HG02840 (cell line): Measurements from ENCODE around the gene VSIR.

Experiments
- ATAC-seq: cut with Tn5 transposase; IDR thresholded peaks from one replicate; pipeline ENCODE4 v1.9.1; 2021; ENCODE audit warnings: mild to moderate bottlenecking, moderate library complexity, moderate number of reproducible peaks; ENCODE audit not compliant: unreplicated experiment, low FRiP score

The VSIR gene

GRCh38 chr10:71765906-71766716 is 7.2 kb downstream of the VSIR start:
- no peak for ATAC-seq

DNA sequence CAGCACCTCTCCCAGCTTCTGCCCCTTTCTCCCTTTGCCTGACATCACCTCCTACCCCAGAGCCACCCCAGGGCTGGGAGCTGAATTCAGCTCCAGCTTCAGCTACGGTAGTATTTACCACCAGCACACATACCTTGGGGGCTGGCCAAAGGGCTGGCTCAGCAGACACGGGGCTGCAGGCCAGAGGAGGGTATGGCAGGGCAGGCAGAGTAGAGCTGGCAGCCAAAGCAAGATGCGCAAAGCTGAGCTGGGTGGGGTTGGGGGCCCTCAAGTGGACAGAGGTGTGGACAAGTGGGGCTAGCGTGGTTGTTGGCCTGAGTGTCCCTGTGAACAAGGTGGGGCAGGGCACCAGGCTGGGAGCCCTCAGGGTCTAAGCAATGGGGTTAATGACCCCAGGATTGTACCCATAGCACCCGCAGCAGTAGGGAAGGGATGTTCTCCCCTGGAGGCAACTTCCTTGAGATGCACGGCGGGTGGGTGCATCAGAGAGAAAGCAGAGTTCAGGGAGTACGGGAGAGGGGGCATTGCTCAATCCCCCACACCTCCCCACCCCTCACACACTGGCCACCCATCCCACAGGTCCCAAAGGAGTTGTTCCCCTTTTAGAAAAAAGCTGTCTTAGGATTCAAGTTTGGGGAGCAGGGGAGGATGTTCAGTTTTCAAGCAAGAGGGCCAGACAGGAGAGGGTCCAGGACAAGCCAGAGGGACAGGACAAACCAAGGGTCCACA is 8.0 kb downstream of the VSIR start:
- ATAC-seq = no peak

DNA sequence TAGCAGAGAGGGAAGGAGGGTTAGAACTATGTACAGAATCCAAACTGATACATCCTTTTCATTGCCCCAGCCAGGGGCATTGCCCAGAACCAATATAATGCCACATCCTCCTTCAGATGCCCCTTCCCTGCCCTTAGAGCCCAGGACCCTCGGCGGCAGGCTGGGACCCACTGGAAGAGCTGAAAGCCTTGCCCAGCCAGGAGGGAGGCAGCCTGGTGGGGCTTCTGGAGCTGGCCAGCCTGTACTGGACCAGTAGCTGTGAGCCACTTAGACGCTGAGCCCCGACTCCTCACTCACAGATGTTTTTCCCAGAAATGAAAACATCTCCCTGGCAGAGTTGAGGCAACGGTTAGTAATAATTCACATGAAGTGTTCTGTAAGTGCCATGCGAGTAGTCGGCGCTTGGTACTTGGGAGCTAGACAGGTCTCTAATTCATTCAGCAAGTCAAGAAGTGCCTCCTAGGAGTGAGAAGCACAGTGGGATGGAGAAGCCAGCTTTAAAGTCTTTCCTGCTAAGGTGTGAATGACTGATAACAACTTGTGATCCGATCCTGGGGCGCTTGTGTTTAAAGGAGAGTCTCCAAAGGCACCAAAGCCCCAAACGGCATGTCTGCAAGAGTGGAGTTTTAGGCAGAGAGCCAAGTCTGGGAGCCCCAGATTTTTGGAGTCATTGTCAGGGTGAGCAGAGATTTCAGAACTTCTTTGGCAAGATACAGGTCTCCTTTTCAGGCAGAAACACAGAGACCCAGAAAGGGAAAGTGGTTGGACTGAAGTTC is 9.8 kb downstream of the VSIR start:
- ATAC-seq = no peak

- ATAC-seq = no peak
These were observed 11.0 kb downstream of the VSIR start for GRCh38 chr10:71762324-71762723.

- no peak for ATAC-seq
These were observed 11.7 kb downstream of the VSIR start for GRCh38 chr10:71761541-71762113.

DNA sequence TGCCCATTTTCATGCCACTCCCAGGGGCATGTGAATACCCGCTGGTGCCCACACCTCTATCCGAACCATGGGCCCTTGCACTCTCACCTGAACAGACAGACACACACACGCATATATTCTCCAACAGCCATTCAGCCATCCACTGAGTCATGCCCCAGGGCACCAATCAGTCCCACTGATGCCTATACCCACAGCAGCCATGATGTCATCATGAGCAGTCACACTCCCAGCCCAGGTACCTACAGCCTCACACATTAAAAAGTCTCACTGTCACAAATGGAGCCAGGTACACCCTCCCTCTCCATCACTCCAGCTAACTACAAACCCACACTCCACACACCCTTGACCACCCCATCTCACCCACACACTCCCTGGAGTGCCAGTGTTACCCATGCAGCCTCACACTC is 12.2 kb downstream of the VSIR start:
- no peak for ATAC-seq

GRCh38 chr10:71757399-71757922 is 15.9 kb downstream of the VSIR start:
- ATAC-seq = no peak

DNA sequence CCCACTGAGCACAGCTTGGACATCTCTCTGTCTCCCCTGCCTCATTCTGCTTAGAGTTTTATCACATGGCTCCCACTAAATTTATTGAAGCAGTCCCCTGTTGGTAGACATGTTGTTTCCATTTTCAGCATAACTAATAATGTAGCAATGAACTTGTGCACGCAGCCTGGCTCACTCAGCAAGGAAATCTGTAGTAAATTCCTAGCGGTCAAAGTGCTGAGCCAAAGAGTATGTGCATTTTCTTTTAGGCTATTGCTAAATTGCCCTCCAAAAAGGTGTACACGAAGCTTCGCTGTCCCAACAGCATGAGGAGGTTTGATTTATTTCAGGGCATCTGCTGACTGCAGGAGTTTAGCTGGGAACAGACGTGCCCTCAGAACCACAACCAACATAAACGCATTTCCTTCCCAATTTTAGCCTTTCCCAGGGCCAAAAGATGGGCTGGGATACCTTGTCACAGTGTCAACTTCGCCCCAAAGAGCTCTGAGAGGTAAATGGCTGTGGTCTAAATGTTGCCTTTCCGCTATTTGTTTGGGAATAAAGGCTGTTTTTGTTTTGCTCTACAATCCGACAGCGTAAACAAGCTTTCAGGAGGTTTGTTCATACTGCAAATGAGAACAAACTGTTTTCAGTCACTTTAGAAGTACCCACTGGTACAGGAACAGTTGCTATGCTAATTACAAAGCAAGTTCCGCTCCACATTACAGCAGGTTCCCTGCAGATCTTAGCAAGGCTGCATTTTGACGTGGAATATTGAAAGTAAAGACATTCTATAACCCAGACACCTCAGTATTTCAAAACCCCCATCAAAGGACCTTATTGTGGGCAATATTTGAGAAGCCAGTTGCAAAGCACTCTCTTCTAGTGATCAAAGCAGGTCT is 16.8 kb downstream of the VSIR start:
- ATAC-seq = no peak

DNA sequence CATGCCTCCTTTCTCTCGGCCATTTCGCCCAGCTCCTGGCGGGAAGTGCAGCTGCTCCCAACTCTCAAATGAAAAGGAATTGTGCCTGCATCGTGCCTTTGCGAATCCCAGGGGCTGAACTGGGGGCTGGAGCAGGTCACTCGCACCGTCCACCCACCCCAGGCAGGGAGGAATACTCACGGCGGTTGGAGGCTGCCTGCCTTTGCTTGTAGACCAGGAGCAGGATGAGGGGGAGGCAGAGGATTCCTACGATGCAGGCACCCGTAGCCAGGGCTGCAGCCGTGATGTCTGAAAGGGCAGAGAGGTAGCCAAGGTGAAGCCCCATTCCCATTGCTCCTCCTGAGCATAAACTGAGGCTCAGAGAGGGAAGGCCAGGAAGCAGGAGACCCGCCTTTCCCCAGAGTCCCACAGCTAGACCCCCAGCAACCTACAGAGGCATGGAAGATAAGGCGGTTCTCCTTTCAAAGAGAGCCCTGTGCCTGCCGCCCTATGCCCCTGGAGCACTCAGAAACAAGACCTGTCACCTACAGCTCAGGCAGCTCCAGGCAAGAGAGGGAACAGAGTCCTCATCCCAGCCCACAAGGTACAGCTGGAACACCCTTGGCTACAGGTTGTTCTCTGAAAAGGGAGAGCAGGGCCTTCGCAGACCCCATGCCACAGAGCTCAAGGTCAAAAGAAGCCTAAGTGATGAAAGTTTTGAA is 18.0 kb downstream of the VSIR start:
- ATAC-seq = no peak

DNA sequence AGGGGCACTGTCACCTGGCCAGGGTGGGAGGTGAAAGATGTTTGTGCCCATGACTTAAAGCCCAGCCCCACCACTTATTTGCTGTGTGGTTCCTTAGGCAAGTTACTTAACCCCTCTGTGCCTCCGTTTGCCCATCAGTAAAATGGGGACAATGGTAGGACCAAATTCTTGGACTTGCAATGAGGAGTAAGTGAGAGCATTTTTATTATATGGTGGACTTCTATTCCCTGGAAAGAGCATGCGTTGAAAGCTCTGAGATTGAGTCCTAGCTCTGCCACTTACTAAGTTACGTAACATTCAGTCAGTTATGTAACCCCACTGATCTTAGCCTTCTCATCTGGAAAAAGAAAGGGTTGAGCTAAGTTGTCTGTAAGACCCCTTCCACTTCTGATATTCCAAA is 18.8 kb downstream of the VSIR start:
- ATAC-seq = no peak

DNA sequence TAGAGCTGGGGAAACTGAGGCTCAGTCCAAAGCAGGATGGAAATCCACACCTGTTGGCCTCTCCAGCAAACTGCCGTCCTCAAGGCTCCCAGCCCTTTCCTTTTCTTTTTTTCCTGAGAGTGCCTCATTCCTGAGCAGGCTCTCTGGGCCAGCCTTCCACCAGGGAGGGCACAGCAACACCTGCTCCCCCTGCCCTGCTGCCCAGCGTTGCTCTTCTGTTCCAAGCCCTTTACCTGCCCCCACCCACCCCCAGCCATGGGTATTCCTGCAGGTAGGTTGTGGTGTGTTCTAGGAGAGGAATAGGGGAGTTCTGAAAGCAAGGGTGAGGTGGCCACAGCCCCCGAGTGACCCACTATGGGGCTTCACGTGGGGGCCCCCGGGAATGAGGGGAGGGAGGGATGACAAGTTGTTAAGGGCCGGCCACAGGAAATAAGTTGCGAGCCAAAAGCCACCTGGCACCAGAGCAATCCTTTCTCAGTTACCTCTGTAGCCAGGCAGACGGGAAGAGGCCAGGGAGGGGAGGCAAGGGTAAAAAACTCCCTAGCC is 19.3 kb downstream of the VSIR start:
- ATAC-seq = no peak

DNA sequence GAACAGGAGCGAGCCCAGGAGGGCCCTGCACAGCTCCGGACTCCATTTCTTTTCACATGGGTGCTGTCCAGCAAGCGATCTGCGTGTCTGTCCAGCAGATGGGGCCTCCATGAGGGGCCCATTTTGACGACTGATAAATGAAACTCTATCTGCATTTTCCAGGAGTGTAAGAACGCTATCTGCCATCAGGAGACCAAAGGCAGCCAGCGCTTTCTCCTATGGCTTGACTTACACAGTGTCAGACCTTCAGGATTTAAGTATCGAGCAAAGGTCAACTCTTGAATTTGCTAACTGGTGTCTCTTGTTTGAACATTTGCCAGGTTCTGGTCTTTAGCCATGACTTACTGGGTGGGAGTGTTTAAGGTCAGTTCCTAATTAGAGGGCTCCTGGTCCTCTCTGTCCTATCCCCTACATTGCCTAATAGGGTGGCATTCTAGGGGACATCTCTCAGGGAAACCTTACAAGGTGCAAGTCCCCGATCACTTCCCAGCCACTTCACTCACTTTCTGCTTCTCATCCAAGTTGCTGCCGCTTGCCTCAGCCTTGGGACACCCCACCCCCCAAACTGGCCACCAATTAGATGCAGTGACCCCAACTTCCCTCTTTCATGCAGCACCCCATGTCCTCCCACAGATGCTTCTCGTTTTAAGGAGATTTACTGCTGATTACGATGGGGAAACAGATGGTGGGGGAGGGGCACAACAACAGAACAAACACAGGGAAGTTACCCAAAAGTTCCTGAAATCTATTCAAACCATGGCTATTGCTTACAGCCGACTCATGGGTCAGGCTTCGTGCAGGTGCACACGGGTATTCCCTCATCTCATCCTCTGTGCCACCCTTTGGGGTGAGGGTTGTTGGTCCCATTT is 20.0 kb downstream of the VSIR start:
- ATAC-seq = no peak

DNA sequence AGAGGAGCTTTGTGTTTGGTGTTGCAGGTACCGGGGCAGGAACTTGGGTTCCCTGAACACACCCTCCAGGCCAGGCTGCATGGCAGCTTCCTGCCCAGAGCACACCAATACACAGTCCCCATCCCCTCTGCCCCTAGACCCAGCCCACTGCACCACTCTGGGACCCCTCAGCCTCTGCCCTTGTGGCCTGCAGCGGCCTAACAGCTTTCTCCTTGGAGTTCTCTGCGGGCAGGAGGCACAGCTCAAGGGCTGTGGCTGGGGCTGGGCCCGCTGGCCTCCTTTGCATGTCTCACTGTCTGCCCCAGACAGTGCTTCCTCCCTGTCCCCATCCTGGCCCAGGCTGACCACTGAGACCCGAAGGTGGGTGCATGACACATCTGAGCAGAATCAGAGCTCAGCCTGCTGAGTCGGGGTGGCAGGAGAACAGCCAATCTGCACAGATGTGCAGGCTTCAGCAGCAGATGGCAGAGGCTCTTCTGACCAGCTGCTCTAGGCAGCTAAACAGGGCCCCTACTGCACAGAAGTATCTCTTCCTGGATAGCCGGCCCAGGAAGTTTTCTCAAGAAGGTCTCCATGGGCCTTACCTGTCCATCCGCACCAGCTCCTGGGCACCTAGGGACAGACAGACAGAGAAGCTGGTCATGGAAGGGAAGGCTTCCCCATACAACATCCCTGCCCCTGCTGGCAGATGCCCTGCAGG is 20.8 kb downstream of the VSIR start:
- no peak for ATAC-seq

DNA sequence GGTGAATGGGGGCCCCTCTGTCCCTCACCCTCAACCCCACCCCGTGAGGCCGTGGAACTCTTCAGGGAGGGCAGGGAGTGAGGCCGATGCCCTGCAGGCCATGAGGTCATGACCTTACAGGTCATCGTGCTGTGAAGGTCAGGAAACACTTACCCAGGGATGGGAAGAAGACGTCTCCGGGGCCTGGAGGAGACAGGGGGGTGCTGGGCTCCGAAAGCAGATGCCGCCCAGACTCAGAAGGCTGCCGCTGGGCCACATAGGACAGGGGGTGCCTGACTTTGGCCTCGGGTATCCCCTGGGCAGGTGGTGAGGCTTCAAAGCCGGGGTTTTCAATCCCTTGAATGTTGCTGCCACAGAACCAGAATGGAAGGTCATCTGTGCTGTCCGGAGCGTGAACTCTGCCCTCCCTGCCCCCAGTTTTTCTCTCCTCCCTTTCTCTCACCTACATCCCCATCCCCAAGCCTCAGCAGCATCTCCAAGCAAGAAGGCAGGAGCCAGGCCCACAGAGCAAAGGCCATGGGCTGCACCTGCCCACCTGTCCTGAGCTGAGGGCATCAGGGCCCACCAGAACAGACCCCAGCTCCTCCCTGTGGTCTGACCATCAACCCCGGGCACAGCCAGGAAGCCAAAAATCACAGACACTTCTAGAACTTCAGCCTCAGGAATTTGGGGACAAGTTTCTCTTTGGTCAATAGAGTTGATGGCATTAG is 21.6 kb downstream of the VSIR start:
- ATAC-seq = no peak

DNA sequence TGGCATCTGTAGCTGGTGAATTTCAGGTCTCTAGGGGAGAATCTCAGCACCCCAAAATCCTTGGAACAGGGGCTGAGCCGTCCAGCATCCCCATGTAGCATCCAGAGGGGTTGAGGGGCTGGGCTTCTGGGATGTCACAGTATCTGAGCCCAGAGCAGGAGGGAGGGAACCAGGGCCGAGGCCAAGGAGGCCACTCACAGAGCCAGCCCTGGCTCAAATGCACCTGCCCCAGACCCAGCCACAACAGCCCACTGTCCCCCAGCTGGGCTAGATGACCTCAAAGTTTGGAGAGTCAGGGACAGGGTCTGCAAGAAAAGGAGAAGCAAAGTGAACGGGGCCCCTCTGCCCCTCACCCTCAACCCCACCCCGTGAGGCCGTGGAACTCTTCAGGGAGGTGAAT is 22.3 kb downstream of the VSIR start:
- ATAC-seq = no peak

DNA sequence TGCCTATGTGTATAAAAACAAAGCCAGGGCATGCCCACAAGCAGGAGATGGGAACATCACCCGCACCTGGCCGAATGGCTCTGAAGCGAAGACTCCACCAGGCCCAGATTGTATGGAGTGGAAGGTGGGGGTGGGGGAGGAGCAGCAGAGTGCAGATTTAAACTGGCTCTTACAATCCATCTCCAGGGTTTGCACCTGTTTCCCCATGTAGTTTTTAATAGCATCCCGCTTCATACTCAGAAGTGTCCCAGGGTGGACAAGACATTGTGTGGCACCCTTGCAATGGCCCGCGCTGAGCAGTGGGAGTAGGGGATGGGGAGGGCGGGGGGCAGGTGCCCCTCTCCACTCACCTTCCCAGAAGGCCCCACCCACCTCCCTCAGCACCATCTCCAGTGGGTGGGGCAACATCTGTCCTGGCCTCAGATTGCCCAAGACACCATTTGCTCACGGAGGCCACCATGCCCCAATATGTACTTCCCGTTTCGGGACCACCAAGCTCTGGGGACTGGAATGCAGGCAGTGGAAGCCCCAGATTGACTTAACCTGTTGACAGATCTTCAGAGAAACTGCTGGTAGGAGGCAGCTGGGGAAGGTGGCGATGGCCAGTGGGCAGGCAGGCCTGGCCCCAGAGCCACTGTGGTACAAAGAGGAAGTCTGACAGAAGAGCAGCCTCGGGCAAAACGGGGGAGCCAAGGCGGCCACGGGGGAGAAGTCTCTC is 23.0 kb downstream of the VSIR start:
- ATAC-seq = no peak
